RWPE2 (cell line): ENCODE data around the gene RERE.

ENCODE experiments used
- ATAC-seq: fragments of 200-7000 bp; cut with Tn5 transposase; 3 replicates; pipeline ENCODE4 v1.9.1; 2021; ENCODE audit warnings: low read depth
- DNase-seq: peaks from one replicate; pipeline ENCODE4 v3.0.0-alpha.2; 2020; ENCODE audit warnings: low spot score
- H3K27ac ChIP-seq: fragments of 450-650 bp; 2 replicates; pipeline ENCODE4 v1.5.1; 2017; ENCODE audit warnings: mild to moderate bottlenecking; ENCODE audit not compliant: poor library complexity, severe bottlenecking
- H3K27me3 ChIP-seq: fragments of 250-450 bp; sonication (Bioruptor Pico); 2 replicates; pipeline ENCODE4 v1.5.1; 2021; ENCODE audit warnings: mild to moderate bottlenecking, moderate library complexity; ENCODE audit not compliant: insufficient read depth, poor library complexity, severe bottlenecking
- H3K36me3 ChIP-seq: fragments of 250-450 bp; sonication (Bioruptor Pico); 2 replicates; pipeline ENCODE4 v1.5.1; 2020; ENCODE audit warnings: low read depth, mild to moderate bottlenecking, moderate library complexity
- H3K4me1 ChIP-seq: fragments of 250-450 bp; sonication (Bioruptor Pico); 2 replicates; pipeline ENCODE4 v1.5.1; 2021; ENCODE audit warnings: mild to moderate bottlenecking, moderate library complexity; ENCODE audit not compliant: insufficient read depth, poor library complexity, severe bottlenecking
- H3K4me3 ChIP-seq: fragments of 250-450 bp; sonication (Bioruptor Pico); 2 replicates; pipeline ENCODE4 v1.5.1; 2021; ENCODE audit warnings: mild to moderate bottlenecking, moderate library complexity; ENCODE audit not compliant: severe bottlenecking
- H3K9me3 ChIP-seq: fragments of 250-450 bp; sonication (Bioruptor Pico); 2 replicates; pipeline ENCODE4 v1.5.1; 2021; ENCODE audit warnings: mild to moderate bottlenecking, moderate library complexity; ENCODE audit not compliant: severe bottlenecking
- TF ChIP-seq, protein P1 (sequence below): fragments of 450-650 bp; IDR thresholded peaks from one replicate; pipeline ENCODE4 v1.5.1; 2017; ENCODE audit warnings: mild to moderate bottlenecking, moderate library complexity; ENCODE audit not compliant: poor library complexity, severe bottlenecking

Gene RERE

DNA sequence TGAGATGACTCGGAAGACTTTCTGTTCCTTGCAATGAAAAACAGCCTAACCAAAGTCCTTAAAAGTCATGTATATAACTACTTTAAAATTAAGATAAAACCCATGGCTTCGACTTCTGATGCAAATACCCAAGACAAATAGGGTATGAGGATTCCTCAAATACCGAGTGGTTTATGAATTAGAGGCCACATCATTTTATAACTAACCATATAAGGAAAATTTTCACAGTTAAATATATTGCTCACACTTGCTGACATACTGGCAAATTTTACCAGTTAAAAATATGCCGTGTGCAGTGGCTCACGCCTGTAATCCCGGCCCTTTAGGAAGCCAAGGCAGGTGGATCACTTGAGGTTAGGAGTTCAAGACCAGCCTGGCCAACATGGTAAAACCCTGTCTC, 5.4 kb downstream of the RERE start:
- H3K36me3 ChIP-seq = no peaks in the 10 kb centered on the region
- H3K4me1 ChIP-seq = peaks cover 34% of the 10 kb centered on the region
- no peaks in the 10 kb centered on the region for H3K27me3 ChIP-seq
- DNase-seq (no peak), ATAC-seq (no peak)
- H3K27ac ChIP-seq = no peak overlapping the region
- no peaks in the 10 kb centered on the region for H3K9me3 ChIP-seq
- H3K4me3 ChIP-seq = no peak overlapping the region
- TF ChIP-seq, protein P1, sequence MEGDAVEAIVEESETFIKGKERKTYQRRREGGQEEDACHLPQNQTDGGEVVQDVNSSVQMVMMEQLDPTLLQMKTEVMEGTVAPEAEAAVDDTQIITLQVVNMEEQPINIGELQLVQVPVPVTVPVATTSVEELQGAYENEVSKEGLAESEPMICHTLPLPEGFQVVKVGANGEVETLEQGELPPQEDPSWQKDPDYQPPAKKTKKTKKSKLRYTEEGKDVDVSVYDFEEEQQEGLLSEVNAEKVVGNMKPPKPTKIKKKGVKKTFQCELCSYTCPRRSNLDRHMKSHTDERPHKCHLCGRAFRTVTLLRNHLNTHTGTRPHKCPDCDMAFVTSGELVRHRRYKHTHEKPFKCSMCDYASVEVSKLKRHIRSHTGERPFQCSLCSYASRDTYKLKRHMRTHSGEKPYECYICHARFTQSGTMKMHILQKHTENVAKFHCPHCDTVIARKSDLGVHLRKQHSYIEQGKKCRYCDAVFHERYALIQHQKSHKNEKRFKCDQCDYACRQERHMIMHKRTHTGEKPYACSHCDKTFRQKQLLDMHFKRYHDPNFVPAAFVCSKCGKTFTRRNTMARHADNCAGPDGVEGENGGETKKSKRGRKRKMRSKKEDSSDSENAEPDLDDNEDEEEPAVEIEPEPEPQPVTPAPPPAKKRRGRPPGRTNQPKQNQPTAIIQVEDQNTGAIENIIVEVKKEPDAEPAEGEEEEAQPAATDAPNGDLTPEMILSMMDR = no peak

DNA sequence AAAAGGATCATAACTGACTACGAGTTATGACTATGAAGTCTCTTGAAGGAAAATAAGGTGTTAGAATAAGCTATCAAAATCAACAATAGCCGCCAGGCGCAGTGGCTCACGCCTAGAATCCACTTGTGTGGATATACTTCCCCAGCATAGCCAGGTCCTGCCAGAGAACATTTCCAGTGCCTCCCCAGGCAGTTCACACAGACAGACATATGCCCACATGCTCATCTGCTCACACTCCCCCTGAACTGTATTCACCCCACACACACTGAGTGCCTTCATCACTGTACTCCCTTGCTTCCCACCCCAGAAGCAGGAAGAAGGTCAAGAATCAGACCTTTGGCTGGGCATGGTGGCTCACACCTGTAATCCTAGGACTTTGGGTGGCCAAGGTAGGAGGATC, 6.5 kb downstream of the RERE start:
- H3K4me1 ChIP-seq = peaks cover 32% of the 10 kb centered on the region
- H3K9me3 ChIP-seq = no peaks in the 10 kb centered on the region
- TF ChIP-seq, protein P1 = no peak
- H3K4me3 ChIP-seq = no peak overlapping the region
- H3K27ac ChIP-seq = no peak overlapping the region
- H3K27me3 ChIP-seq = no peaks in the 10 kb centered on the region
- ATAC-seq (no peak), DNase-seq (no peak)
- no peaks in the 10 kb centered on the region for H3K36me3 ChIP-seq

DNA sequence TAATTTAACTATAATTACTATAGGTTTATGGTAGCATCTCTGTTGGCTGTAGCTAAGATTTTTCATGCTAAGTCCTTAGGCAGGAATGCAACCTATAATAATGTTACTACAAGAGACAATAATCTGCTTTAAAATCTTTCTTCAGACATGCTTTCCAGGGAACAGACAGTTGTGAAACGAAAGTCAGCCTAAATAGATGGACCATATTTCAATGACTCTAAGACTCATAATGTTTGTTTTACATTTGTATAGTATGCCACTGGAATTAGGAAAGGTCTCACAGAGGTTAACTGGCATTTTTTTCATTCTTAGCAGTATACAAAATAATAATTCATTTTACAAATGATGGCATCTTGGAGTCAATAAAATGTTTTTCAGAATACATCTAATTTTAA, 8.1 kb downstream of the RERE start:
- H3K27me3 ChIP-seq = no peaks in the 10 kb centered on the region
- no peak overlapping the region for H3K27ac ChIP-seq
- no peaks in the 10 kb centered on the region for H3K36me3 ChIP-seq
- DNase-seq (no peak), ATAC-seq (no peak)
- no peaks in the 10 kb centered on the region for H3K9me3 ChIP-seq
- TF ChIP-seq, protein P1 = no peak
- no peak overlapping the region for H3K4me3 ChIP-seq
- H3K4me1 ChIP-seq = peaks cover 16% of the 10 kb centered on the region

DNA sequence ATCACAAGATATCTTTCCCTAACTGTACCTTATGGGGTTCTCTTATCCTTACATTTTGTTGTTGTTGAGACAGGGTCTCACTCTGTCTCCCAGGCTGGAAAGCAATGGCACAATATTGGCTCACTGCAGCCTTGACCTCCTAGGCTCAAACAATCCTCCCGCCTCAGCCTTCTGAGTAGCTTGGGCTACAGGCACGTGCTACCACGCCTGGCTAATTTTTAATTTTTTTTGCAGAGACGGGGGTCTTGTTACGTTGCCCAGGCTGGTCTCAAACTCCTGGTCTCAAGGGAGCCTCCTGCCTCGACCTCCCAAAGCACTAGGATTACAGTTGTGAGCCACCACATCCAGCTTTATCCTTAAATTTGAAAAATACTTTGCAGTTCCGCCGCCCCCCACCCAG, 10.4 kb downstream of the RERE start:
- DNase-seq (no peak), ATAC-seq (no peak)
- TF ChIP-seq, protein P1 = no peak
- Histone ChIP-seq H3K27me3 (no peaks in the 10 kb centered on the region), H3K27ac (no peak overlapping the region), H3K9me3 (no peaks in the 10 kb centered on the region), H3K36me3 (no peaks in the 10 kb centered on the region), H3K4me1 (no peaks in the 10 kb centered on the region), H3K4me3 (no peak overlapping the region)

DNA sequence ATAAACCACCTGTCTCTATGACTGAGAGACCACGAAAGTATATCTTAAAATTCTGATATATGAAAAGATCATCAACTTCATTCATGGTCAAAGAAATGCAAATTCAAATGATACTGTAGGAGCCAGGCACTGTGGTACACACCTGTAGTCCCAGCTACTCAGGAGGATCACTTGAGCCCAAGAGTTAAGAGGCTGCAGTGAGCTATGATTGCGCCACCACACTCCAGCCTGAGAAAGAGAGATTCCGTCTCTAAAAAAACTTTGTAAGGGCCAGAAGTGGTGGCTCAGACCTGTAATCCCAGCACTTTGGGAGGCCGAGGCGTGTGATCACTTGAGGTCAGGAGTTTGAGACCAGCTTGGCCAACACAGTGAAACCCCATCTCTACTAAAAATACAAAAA, 17.0 kb downstream of the RERE start:
- TF ChIP-seq, protein P1 = no peak
- H3K9me3 ChIP-seq = no peaks in the 10 kb centered on the region
- H3K36me3 ChIP-seq = peaks cover 9% of the 10 kb centered on the region; the same call in 1 of the 2 replicates

More for the DNA sequence above, 17.0 kb downstream of the RERE start:
- no peak for ATAC-seq
- H3K4me3 ChIP-seq = no peak overlapping the region
- H3K27ac ChIP-seq = no peak overlapping the region
- H3K27me3 ChIP-seq = no peaks in the 10 kb centered on the region
- DNase-seq = no peak
- H3K4me1 ChIP-seq = peaks cover 14% of the 10 kb centered on the region
